Kasumi-1 (cell line): ENCODE measurements around the gene SUGT1.
"Not testable (repeated sequence)": the region's sequence is repeated elsewhere in the genome, so short reads cannot be mapped to it uniquely, and the experiment has no call there.

ENCODE experiments used
- DNase-seq, 2 experiments: peaks; one replicate each; lab custom pipeline; 2025; lab: John Stamatoyannopoulos, UW

The SUGT1 gene

GRCh38 chr13:52652196-52652979 is at the start of gene SUGT1:
Gene SUGT1, plus strand, starts transcription at chr13:52652836. Its CDS starts 85 bp downstream, at chr13:52652921.
- DNase-seq: peak; percentile 97

DNA sequence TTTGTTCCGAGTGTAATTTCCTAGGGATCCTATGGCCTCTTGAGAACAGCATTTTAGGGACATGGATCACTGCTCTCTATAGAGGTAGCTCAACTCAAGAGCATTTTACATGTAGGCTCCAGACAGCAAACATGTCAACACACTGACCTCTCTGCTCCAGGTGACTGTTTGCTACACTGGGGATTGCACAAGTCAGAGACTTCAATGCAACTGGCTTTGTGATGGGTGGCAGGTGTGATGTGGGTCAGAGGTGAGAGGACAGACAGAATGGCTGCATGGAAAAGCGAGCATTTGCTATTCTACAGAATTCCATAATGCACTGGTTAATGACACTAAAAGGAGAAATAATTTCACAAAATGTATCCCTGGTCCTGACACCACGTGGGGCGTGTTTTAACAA is 49.3 kb upstream of the SUGT1 start:
- not testable (repeated sequence) for DNase-seq

DNA sequence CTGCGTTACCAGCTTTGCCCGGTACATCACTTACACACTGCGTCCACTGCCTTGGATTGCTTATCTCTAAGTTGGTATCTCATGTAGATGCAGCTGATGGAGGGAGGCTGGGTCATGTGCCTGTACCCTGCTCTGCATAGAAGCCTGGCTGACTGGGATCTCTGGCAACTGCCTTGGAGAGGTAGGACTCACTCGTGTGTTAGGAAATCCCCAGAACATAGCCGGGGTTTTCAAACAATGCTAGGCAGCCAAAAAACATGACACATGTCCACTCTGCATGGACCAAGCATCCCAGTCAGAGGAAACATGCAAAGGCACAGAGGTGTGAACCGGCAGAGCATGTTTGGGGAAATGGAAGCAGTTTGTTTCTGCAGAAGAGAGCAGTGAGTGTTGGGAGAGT is 46.5 kb upstream of the SUGT1 start:
- not testable (repeated sequence) for DNase-seq

GRCh38 chr13:52606795-52607194 is 45.8 kb upstream of the SUGT1 start:
- not testable (repeated sequence) for DNase-seq

- DNase-seq: peak in 1 of 2 experiments; percentile 8
These were observed 44.5 kb upstream of the SUGT1 start for GRCh38 chr13:52608184-52608583.

DNA sequence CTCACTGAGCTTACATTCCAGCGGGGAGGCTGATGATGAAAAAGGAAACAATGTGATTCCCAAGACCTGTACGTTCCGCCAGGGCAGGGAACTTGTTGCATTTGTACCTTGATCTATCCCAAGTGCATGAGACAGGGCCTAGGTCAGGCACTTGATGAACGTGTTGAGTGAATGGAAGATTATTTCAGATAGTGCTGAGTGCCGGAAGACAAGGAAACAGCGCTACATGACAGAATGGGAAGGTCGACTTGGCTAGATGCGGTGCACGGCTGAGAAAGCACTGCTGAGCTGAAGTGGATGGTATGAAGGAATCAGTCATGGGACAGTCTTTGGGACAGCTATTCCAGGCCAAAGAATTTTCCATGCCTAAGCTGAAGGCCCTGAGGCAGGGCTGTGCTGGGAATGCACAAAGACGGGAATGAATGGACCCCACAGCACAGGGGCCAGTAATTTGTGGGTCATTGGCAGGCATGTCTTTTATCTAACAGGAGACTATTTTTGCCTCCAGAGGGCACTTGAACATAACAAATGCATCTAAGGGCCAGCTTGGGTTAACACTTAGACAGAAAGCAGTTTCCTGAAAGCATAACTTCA is 43.5 kb upstream of the SUGT1 start:
- DNase-seq: peak; percentile 50 to 68

DNA sequence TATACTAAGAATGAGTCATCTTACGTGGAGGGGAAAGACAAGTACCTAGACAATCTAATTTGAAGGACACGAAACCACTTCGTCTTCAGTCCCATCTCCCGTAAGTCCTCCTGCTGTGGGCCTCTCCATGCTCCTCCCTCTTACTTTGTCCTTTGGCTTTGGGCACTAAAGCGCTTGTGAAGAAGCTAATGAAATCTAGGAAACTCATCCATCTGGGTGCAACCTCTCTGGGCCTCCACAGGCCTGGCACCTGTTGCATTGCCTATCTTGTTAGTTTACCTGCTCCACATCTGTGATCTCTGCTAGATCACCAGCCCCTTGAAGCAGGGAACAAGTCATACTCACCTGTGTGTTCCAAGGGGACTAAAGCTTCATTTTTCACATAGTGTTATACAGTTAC is 42.5 kb upstream of the SUGT1 start:
- DNase-seq: not testable (repeated sequence)

- DNase-seq: no peak
These were observed 37.4 kb upstream of the SUGT1 start for GRCh38 chr13:52615134-52615801.

DNA sequence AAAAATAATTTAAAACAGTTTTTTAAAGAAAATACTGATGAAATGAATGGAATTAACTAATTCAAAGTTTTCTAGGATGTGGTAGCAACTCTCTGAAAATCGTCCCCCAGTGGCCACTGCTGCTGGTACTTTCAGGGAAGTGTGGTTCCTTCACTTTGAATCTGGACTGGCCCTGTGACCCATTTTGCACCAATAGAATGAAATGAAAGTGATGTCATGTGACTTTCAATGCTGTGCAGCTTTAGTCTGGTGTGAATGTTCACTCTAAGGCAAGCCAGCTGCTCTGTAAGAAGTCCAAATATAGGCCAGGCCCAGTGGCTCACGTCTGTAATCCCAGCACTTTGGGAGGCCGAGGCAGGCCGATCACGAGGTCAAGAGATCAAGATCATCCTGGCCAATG is 36.8 kb upstream of the SUGT1 start:
- peak; percentile 29 to 36 for DNase-seq

- DNase-seq: peak; percentile 95 to 97
These were observed 35.3 kb upstream of the SUGT1 start for GRCh38 chr13:52617070-52618060.

DNA sequence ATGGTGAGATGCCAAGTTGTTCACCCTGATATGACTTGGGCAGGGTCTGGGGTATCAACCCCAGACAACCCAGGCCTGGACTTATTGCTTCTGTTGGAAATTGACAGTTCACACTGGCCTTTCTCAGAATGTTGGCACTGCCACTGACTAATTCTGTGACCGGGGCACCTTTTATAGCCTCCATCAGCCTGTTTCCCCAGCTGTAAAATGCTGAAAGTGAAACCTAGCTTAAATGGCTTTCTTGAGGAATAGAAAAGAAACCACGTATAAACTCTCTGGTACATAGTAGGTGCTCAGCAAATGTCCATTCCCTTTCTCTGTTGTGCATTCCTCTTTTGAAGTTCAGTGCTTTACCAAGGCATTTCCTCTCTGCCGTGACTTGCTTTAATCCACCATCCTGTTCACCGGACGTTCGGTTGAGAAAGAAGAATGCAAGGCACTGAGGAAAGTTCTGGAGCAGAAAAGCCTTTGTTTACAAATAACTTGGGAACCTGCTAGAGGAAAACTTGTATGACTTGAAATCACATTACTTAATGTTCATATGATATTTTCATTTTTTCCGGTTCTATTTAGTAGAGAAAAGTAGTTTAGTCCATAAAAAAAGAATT is 21.4 kb upstream of the SUGT1 start:
- not testable (repeated sequence) for DNase-seq

DNA sequence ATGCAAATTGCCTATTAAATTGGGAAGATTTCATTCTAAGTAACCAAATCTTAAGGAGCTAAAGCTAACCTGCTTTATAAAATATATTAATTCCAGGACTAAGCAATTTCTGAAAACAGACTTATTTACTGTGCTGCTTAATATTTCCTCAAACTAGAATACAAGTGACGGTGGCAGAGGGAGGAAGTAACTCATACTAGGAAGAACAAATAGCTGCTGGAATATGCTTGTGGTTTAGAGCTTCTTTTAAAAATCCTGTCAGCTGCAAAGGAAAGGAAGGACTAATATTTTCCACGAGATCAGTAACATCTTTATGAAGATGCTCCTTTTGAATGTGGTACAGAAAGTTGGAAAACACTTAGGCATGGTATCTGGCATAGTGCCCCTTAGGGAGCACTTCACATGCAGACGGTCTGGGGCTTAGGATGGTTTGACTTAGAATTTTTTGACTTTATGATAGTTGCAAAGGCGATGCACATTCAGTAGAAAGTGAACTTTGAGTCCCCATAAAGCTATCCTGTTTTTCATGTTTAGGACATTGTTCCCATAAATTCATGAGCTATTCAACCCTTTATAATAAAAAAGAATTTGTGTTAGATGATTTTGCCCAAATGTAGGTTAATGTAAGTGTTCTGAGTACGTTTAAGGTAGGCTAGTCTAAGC is 13.8 kb upstream of the SUGT1 start:
- peak; percentile 41 to 46 for DNase-seq

DNA sequence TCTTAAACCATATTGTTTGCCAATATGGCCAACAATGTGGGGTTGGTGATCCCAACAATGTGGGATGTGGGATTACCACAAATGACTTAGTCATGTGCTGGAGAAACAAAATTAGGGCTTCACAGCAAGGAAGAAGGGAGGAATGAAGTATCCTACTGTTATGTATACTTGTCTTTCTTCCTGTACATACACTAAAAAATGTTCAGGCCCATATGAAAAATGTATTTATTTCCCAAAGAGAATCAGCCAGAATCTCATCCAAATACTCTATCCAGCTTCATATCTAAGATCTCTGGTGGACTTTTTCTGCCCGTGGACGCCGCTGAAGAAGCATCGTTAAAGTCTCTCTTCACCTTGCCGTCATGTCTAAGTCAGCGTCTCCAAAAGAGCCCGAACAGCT is 10.5 kb upstream of the SUGT1 start, which contains the start of gene HNRNPA1L2:
Gene HNRNPA1L2, plus strand, starts transcription at position 301 of the 400 bp plus-strand sequence. Its CDS starts 62 bp downstream, at position 363.
- no peak for DNase-seq

DNA sequence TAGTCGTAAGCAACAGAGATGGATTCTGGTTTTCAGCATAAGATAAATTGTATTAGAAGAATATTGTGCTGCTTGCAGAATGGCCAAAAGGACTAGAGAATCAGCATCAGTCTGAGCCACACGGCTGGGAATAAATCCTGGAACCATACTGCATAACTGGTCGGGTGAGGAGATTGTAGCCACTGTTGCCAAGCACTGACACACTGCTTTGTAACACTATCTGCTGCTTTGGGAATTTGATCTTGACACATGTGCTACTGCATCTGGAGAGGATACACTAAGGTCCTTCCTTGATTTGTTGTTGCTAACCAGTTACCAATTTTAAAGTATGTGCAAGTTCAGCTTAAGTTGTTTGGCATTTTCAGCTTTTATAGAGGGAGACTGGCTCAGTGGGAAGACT is 8.5 kb upstream of the SUGT1 start:
- DNase-seq: no peak

DNA sequence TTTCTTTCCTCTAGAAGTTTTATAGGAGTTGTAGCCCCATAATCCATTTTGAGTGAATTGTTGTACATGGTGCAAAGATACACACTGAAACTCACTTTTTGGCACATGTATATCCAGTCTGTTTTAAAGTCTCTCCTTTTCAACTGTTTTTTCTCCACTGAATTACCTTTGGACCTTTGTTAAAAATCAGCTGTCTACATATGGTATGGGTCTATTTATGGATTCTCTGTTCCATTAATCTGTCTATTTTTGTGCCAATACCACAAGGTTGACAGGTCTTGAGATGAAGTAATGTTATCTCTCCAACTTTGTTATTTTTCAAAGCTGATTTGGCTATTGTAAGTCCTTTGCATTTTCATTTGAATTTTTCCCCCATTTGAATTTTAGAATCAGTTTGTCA is 5.7 kb upstream of the SUGT1 start:
- no peak for DNase-seq

DNA sequence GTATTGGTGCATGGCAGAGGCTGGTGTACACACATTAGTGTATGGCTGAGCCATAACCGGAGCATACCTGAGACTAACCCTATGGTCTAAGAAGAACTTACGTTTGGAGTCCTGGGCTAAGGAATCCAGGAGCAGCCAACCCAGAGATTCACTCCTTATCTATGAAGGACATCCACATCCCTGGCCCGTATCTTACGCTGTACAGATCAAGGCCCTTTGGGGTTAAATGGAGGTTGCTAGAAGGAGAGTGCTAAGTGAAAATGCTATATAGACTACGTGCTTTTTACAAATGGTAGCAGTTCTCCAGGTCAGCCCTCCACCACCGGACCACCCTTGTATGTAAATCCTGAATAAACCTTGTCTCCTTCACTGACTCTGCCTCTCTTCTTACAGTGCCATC is 1.9 kb upstream of the SUGT1 start:
- no peak for DNase-seq

GRCh38 chr13:52651897-52652195 is 790 bp upstream of the SUGT1 start:
- peak; percentile 85 to 87 for DNase-seq

DNA sequence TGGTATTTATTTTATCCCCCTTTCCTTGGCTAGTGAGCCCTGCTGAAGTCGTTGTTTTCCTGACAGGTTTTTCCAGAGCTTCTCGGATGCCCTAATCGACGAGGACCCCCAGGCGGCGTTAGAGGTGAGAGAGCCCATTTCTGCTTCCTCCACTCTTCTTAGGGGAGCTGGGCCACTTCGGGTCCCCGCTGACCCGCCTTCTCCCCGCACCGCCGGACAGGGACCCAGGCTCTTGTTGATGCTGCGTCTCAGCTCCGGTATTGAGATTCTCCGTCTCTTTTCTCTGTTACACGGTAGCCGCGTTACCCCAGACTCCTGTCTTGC is 306 bp downstream of the SUGT1 start:
- peak in 1 of 2 experiments; percentile 68 for DNase-seq

DNA sequence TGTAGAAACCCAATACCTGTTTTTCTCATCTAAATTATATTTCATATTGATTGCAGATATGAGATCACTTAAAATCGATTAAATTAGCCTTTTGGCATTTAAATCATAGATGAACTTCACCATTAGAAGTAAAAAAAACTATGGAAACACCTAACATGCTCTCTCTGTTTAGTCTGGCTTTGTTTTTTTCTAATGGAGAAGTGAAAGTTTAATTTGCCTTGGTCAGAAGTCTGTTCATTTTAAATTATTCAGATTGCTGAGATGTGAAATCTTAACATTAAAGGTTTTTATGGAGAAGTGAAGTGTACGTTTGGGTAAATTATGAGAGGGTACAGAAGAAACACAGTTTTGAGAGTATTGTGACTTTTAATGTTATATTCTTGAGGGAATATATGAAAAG is 6.7 kb downstream of the SUGT1 start:
- DNase-seq: no peak

DNA sequence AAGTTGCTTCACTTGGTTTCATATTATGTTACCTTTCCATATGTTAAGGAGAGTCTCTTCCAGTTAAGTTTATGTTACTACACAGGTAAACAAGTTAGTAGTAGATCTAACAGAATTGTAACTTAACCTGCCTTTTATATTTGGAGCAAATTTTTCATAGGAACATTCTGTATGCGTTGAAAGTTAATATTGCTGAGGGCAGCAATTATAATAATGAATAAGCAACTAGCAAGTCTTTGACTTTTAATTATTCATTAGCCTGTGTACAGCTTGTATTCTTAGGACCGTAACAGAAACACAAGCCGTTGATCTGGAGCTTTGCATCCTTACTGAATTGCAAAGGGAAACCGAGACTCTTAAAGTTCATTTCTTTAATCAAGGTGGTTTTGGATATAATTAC is 11.6 kb downstream of the SUGT1 start:
- no peak for DNase-seq

- peak; percentile 27 to 29 for DNase-seq
These were observed 12.7 kb downstream of the SUGT1 start for GRCh38 chr13:52665325-52665724.
